Esophagus (tissue), 2 donors: ENCODE results near the gene EHBP1. TPM values are rescaled to one million over a fixed set of nuclear protein-coding genes. Genes with fewer than 3 reads are reported as not detected.

Experiments used
- H3K27ac ChIP-seq, 2 donors: one replicate each; pipeline ENCODE4 v1.5.1; 2013; ENCODE audit warnings: low read depth in 2 of 2, mild to moderate bottlenecking in 2 of 2, inconsistent platforms in 1 of 2, low read length in 1 of 2, moderate library complexity in 1 of 2
- H3K27me3 ChIP-seq, 2 donors: one replicate each; pipeline ENCODE4 v1.6.1; 2013; ENCODE audit warnings: low read length in 2 of 2, control low read depth in 1 of 2, mild to moderate bottlenecking in 1 of 2; ENCODE audit not compliant: insufficient read depth in 2 of 2, control insufficient read depth in 1 of 2
- H3K36me3 ChIP-seq, 2 donors: one replicate each; pipeline ENCODE4 v1.6.1; 2013; ENCODE audit warnings: low read length in 1 of 2; ENCODE audit not compliant: control insufficient read depth in 2 of 2, insufficient read depth in 2 of 2
- H3K4me1 ChIP-seq, 2 donors: one replicate each; pipeline ENCODE4 v1.6.1; 2013; ENCODE audit warnings: low read length in 1 of 2; ENCODE audit not compliant: control insufficient read depth in 2 of 2, insufficient read depth in 2 of 2
- H3K4me3 ChIP-seq, 2 donors: one replicate each; pipeline ENCODE4 v1.5.1; 2013; ENCODE audit warnings: low read length in 2 of 2, mild to moderate bottlenecking in 2 of 2, low read depth in 1 of 2, moderate library complexity in 1 of 2
- H3K9me3 ChIP-seq, 2 donors: one replicate each; pipeline ENCODE4 v1.6.1; 2013; ENCODE audit warnings: mild to moderate bottlenecking in 2 of 2, low read depth in 1 of 2, low read length in 1 of 2, moderate library complexity in 1 of 2; ENCODE audit not compliant: control insufficient read depth in 2 of 2, insufficient read depth in 1 of 2
- WGBS, 2 donors: extraction: QIAGEN DNeasy Blood & Tissue Kit; methylation state at CpG; one replicate each; pipeline ENCODE4 v1.1.7; 2013; 5-methylcytosine and 5-hydroxymethylcytosine counted together
- polyA plus RNA-seq, 2 donors: library from polyadenylated mRNA; stranded (reverse); fragments of 200-250 nt; gene quantifications; one replicate each; pipeline ENCODE4 v1.2.3, GENCODE V29; 2013
- donor health status: healthy with polysubstance abuse.
- donor health status: Bipolar disorder and iron deficiency.

The EHBP1 gene
- polyA plus RNA-seq, 2 donors: 14.1 to 28.9 TPM

DNA sequence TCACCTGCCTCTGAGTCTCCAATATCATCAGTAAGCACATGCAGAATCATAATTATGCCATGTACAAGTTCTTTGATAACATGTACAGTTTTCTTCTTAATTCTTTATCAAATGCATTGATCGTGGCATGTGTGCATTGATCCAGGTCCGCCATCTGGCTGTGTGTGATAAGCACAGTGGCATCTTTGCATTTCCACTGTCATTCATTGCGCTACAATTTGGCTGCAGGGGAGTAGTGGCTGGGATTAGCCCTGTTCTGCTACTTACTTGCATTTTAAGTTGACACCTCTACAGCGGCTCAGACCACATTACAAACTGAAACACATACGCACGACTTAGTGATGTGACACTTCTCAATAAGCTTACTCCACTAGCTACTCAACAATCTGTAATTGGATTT, 261.5 kb downstream of the EHBP1 start:
- no peaks in the 10 kb centered on the region for H3K4me1 ChIP-seq
- 95 to 97% methylated on average over 6 of the region's 6 CpGs for WGBS, 2 donors
- H3K36me3 ChIP-seq: peaks cover 0 to 2% of the 10 kb centered on the region in 2 donors
- H3K27ac ChIP-seq: no peak overlapping the region
- H3K4me3 ChIP-seq: no peak overlapping the region
- no peaks in the 10 kb centered on the region for H3K9me3 ChIP-seq
- no peaks in the 10 kb centered on the region for H3K27me3 ChIP-seq

DNA sequence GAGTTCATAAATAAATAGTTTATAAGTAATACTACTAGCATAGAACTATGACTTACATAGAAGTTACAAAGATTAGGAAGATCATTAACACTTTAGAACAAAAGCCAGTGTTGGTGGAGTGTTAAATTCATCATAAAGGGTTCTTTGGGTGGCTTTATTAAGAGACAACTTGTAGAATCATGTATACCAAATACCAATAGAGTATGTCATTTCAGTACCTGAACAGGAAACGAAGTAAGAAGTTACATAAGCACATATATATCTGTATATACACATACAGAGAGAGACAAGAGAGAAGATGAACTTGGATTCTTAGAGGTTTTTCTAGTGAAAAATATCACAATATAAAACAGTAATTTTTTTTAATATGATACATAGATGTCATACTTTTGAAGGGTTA, 262.7 kb downstream of the EHBP1 start:
- Histone ChIP-seq H3K27me3 (no peaks in the 10 kb centered on the region), H3K4me1 (no peaks in the 10 kb centered on the region), H3K36me3 (peaks cover 0 to 2% of the 10 kb centered on the region in 2 donors), H3K27ac (no peak overlapping the region), H3K9me3 (no peaks in the 10 kb centered on the region), H3K4me3 (no peak overlapping the region)
- WGBS, 2 donors: 46 to 67% methylated on average over 1 of the region's 1 CpG

DNA sequence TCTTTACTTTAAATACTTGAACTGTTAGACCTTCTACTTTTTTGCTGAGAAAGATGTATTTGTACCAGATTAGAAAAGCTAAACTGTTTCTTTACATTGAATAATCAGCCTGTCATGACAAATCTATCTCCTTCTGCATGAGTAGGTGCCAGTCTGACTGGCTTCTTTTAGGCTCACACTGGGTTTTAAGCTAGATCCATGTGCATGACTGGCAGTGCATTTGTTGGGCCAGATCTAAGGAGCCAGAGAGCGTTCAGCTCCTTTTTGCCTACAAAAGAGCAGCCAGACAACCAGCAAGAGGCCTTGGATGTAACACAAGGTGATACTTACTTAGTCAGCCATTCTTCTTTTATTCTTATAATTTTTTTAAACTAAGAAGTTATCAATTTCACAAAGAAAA, 263.2 kb downstream of the EHBP1 start:
- Histone ChIP-seq H3K4me1 (no peaks in the 10 kb centered on the region), H3K36me3 (peaks cover 0 to 2% of the 10 kb centered on the region in 2 donors), H3K27me3 (no peaks in the 10 kb centered on the region), H3K4me3 (no peak overlapping the region), H3K9me3 (no peaks in the 10 kb centered on the region), H3K27ac (peak overlapping the region; percentile 27 to 68)
- 58 to 76% methylated on average over 1 of the region's 1 CpG for WGBS, 2 donors

DNA sequence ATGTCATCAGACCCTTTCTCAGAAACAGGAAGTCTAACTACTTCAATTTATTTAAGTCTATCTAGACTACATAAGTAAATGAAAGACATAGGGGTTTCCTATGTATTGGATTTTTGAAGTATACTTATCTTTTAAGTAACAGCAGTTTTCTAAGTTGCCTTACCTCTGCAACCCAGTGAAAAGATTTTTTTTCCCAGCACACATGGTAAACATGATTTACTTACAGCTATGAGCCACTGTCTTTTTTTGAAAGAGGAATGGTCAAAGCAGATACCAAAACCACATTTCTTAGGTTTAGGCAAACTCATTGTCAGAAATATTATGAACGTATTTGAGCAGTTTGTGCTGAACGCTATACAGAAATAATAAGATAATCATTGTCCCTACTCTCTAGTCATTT, 266.4 kb downstream of the EHBP1 start:
- H3K9me3 ChIP-seq: no peaks in the 10 kb centered on the region
- peaks cover 0 to 2% of the 10 kb centered on the region in 2 donors for H3K36me3 ChIP-seq
- WGBS, 2 donors: 97 to 98% methylated on average over 2 of the region's 2 CpGs
- no peaks in the 10 kb centered on the region for H3K4me1 ChIP-seq
- no peak overlapping the region for H3K4me3 ChIP-seq
- no peak overlapping the region for H3K27ac ChIP-seq
- H3K27me3 ChIP-seq: no peaks in the 10 kb centered on the region

DNA sequence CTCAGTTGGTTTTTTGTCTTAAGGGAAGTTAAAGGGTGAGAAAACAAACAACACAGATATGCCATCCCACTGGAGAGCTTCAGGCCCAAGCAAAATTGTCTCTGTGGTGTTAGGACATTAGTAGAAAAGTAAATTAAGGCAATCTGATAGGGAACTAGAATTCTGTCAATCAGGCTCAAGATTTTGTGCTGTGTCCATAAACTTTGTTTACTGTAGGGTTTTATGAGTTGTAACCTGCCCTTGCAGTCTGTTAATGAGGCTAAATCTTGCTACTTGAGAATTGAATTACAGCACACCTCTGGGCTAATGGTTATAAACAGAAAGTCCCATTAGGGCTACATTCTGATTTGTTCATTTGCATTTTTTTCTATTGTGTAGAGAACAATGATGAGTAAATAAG, 267.1 kb downstream of the EHBP1 start:
- Histone ChIP-seq H3K4me1 (no peaks in the 10 kb centered on the region), H3K4me3 (no peak overlapping the region), H3K36me3 (no peaks in the 10 kb centered on the region), H3K9me3 (no peaks in the 10 kb centered on the region), H3K27ac (no peak overlapping the region), H3K27me3 (no peaks in the 10 kb centered on the region)

DNA sequence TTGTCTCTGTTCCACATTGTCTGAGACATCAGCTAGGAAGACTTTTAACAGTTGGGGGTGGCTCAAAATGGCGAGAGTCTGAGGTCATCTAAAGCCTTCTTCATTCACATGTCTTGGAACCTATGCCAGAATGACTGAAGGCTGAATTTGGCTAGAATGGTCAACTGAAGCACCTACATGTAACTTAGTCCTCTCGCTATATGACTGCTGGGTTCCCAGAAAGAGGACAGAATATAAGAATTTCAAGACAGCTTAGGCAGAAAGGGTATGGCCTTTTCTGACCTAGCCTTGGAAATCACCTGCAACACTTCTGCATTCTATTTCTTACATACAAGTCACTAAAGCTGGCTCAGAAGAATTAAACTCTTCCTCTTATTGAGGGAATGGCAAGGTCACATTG, 269.5 kb downstream of the EHBP1 start:
- Histone ChIP-seq H3K27ac (no peak overlapping the region), H3K9me3 (no peaks in the 10 kb centered on the region), H3K4me1 (no peaks in the 10 kb centered on the region), H3K27me3 (no peaks in the 10 kb centered on the region), H3K4me3 (no peak overlapping the region), H3K36me3 (peaks cover 0 to 1% of the 10 kb centered on the region in 2 donors)
- 94% methylated on average over 2 of the region's 2 CpGs for WGBS, 2 donors

DNA sequence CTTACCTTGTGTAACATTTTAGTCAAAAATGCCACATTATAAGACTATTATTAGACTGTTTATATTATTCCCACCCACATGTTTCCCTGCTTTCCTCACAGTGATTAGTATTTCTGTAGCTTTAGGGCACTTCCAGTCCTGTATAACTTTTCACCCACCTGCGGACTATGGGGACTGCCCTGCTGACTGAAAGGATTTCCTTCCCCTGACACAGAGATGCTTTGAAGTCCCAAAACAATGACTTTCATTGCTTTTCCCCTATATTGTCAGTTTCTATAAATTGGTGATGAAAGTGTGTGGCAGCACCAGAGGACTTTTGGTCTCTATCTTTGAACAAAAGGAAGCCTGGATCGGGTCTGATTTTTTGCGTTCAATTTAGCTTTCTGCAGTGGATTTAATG, 286.1 kb downstream of the EHBP1 start:
- Histone ChIP-seq H3K36me3 (peaks cover 0 to 9% of the 10 kb centered on the region in 2 donors), H3K27ac (no peak overlapping the region), H3K9me3 (no peaks in the 10 kb centered on the region), H3K4me1 (no peaks in the 10 kb centered on the region), H3K27me3 (no peaks in the 10 kb centered on the region), H3K4me3 (no peak overlapping the region)
- WGBS, 2 donors: 76 to 87% methylated on average over 3 of the region's 3 CpGs

DNA sequence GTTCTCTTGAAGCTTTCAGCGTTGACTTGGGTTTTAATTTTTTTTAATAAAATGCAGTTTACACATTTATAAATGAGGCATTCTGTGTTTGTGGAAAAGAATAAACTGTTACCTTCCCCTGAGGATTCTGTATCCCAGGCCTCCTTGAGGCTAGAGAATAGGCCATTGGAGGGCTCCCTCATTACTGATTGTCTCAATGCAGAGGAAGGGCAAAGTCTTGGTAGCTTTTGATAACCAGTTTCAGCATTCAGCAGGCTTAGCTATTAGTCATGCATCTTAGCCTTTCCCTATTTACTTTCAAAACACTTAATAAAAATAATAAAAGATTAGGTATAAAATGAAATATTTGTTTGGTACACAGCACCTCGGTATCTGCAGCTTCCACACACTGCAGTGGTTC, 287.0 kb downstream of the EHBP1 start:
- 83 to 90% methylated on average over 2 of the region's 2 CpGs for WGBS, 2 donors
- Histone ChIP-seq H3K9me3 (no peaks in the 10 kb centered on the region), H3K4me3 (no peak overlapping the region), H3K27ac (no peak overlapping the region), H3K4me1 (no peaks in the 10 kb centered on the region), H3K27me3 (no peaks in the 10 kb centered on the region), H3K36me3 (peaks cover 0 to 11% of the 10 kb centered on the region in 2 donors)

DNA sequence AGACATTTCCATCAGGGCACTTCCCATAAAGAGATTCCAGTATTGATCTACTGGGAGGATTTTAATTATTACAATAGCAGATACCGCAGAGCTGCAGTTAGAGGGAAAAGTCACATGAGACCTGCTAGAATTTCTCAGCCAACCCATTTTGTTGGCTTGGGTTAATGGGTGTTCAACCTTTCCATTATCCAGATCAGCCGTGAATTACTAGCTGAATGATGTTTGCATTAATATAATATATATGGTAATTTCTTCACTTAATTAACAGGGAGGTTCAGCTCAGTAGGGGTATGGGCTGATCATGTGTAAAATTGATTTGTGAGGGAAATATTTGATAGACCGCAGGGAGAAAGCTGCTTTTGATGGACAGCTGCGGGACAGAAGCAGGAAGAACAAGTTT, 288.7 kb downstream of the EHBP1 start:
- H3K27ac ChIP-seq: no peak overlapping the region
- H3K27me3 ChIP-seq: no peaks in the 10 kb centered on the region
- no peak overlapping the region for H3K4me3 ChIP-seq
- no peaks in the 10 kb centered on the region for H3K9me3 ChIP-seq
- no peaks in the 10 kb centered on the region for H3K4me1 ChIP-seq
- 84 to 85% methylated on average over 4 of the region's 4 CpGs for WGBS, 2 donors
- H3K36me3 ChIP-seq: peaks cover 0 to 11% of the 10 kb centered on the region in 2 donors

DNA sequence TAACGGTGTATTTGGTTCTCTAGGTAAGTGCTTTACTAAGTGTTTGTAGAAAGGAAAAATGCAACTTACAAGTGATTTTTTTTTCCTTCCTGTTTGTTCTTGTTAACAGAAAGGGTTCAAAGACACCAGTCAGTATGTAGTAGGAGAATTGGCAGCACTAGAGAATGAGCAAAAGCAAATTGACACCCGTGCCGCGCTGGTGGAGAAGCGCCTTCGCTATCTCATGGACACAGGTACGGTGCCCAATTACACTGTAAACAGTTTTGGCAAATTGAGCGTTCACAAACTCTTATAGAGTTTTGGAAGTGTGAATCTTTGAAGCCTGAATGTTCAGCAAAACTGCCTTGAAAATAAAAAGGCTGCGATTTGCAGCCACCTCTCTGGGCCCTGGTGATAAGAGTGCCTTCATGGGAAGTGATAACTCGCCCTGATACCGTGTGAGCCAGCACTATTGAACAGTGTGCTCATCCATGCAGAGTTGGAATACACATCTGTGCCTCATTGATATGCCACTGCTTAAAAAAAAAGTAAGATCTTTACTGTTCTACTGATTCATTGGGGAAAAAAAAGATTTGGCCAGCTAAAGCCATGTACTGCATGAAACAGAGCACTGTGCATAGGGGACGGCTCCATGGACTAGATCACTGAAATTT, 291.1 kb downstream of the EHBP1 start:
- 94 to 97% methylated on average over 12 of the region's 12 CpGs for WGBS, 2 donors
- H3K36me3 ChIP-seq: peaks cover 0 to 11% of the 10 kb centered on the region in 2 donors
- no peaks in the 10 kb centered on the region for H3K9me3 ChIP-seq

More for the DNA sequence above, 291.1 kb downstream of the EHBP1 start:
- no peak overlapping the region for H3K4me3 ChIP-seq
- no peak overlapping the region for H3K27ac ChIP-seq
- H3K27me3 ChIP-seq: no peaks in the 10 kb centered on the region
- peaks cover 0 to 2% of the 10 kb centered on the region in 2 donors for H3K4me1 ChIP-seq
